Measurements from ENCODE around the gene ADAMTS17.

The ADAMTS17 gene

DNA sequence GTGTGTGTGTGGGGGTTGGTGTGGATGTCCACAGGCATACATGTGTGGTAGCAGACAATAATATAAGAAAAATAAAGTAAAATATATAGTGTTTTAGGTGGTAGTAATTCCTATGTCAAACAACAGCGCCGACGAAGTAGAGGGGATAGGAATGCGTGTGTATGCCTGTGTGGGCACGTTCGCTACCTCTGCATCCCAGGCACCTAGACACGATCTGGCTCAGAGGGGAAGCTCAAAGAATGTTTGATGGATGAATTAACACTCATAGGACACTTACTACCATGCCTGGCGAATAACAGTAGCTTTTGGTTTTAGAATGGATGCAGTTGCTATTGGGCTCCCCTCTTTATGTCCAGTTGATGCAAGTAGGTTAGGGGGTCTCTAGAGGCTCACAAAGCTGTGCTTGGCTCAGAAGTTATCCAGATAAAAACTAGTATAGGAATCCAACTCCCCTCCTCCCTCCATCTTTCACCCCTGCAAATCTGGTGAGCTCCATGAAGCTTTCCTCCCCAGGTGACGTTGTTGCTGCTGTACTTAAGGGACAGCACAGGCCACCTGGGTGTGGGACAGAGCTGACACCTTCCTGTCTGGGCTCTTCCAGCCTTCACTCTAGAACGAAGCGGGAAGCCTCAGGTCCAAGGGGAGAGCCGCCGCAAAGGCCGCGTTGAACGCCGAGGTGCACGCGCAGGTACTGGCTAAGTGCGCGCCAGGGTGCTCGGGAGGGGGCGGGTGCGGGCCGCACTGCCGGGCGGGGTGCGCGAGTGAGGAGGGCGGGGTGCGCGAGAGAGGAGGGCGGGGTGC is 415.9 kb downstream of the ADAMTS17 start:
- peak; percentile 62 for DNase-seq (ENCODE audit: low spot score)
- TF ChIP-seq, protein P1, sequence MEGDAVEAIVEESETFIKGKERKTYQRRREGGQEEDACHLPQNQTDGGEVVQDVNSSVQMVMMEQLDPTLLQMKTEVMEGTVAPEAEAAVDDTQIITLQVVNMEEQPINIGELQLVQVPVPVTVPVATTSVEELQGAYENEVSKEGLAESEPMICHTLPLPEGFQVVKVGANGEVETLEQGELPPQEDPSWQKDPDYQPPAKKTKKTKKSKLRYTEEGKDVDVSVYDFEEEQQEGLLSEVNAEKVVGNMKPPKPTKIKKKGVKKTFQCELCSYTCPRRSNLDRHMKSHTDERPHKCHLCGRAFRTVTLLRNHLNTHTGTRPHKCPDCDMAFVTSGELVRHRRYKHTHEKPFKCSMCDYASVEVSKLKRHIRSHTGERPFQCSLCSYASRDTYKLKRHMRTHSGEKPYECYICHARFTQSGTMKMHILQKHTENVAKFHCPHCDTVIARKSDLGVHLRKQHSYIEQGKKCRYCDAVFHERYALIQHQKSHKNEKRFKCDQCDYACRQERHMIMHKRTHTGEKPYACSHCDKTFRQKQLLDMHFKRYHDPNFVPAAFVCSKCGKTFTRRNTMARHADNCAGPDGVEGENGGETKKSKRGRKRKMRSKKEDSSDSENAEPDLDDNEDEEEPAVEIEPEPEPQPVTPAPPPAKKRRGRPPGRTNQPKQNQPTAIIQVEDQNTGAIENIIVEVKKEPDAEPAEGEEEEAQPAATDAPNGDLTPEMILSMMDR (IDR thresholded peaks at IDR 0.05; ENCODE audit: extremely low read depth, missing control alignments) = no peak

DNA sequence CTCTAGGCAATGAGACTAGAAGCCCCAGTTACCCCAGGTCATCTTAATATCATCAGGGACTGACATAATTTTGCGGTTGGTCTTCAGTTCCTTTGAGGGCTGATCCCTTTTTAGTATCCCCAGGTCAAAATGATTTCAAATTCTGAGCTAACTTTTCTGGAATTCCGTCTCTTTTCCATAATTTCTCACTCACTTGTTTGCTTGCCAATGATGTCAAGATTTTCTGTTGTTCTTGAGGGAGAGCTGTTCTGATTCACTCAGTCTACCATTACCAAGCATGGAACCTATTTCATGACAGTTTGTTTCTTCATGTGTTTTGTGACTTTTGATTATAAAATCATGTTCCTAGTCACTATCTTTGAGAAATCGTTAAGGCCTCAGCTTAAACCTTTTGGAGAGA is 418.1 kb downstream of the ADAMTS17 start:
- TF ChIP-seq, protein P1 (IDR thresholded peaks at IDR 0.05; ENCODE audit: extremely low read depth, missing control alignments) = no peak
- DNase-seq (ENCODE audit: low spot score) = no peak
